GM23338 (cell line): ENCODE results near the gene MAD2L2. TPM values are rescaled to one million over a fixed set of nuclear protein-coding genes. Genes with fewer than 3 reads are reported as not detected.

Experiments
- ATAC-seq: fragments of 200-7000 bp; cut with Tn5 transposase; 3 replicates; pipeline ENCODE4 v1.9.1; 2020
- DNase-seq: peaks from one replicate; pipeline ENCODE4 v3.0.0-alpha.2; 2015; ENCODE audit warnings: low spot score
- H2AFZ ChIP-seq: fragments of 200-600 bp; sonication (generic); 2 replicates; pipeline ENCODE4 v1.8.0; 2016; ENCODE audit warnings: antibody characterized with exemption, mild to moderate bottlenecking, moderate library complexity
- H3F3A ChIP-seq: fragments of 200-600 bp; sonication (generic); replicated peaks from 2 replicates; pipeline ENCODE4 v1.8.0; 2017; ENCODE audit warnings: antibody characterized with exemption, mixed run types, low read depth
- H3K27ac ChIP-seq: fragments of 200-600 bp; sonication (generic); 2 replicates; pipeline ENCODE4 v1.6.1; 2016; ENCODE audit warnings: low read depth
- H3K27me3 ChIP-seq: fragments of 200-600 bp; sonication (generic); 2 replicates; pipeline ENCODE4 v1.8.0; 2016; ENCODE audit warnings: mild to moderate bottlenecking, mixed run types, moderate library complexity; ENCODE audit not compliant: insufficient read depth
- H3K36me3 ChIP-seq: fragments of 200-600 bp; sonication (generic); 2 replicates; pipeline ENCODE4 v1.8.0; 2016; ENCODE audit warnings: mild to moderate bottlenecking; ENCODE audit not compliant: insufficient read depth
- H3K4me1 ChIP-seq: fragments of 200-600 bp; sonication (generic); 2 replicates; pipeline ENCODE4 v1.8.0; 2016; ENCODE audit warnings: mild to moderate bottlenecking, moderate library complexity; ENCODE audit not compliant: insufficient read depth
- H3K4me2 ChIP-seq: fragments of 200-600 bp; sonication (generic); 2 replicates; pipeline ENCODE4 v1.7.1; 2017; ENCODE audit warnings: mixed run types
- H3K4me3 ChIP-seq: fragments of 200-600 bp; sonication (generic); 2 replicates; pipeline ENCODE4 v1.6.1; 2016; ENCODE audit warnings: mixed run types
- H3K79me2 ChIP-seq: fragments of 200-600 bp; sonication (generic); replicated peaks from 2 replicates; pipeline ENCODE4 v1.8.0; 2017; ENCODE audit warnings: mild to moderate bottlenecking; ENCODE audit not compliant: insufficient read depth
- H3K9me2 ChIP-seq: fragments of 200-600 bp; sonication (generic); 2 replicates; pipeline ENCODE4 v1.8.0; 2017; ENCODE audit not compliant: insufficient read depth
- H4K20me1 ChIP-seq: fragments of 200-600 bp; sonication (generic); replicated peaks from 2 replicates; pipeline ENCODE4 v1.8.0; 2017; ENCODE audit warnings: mild to moderate bottlenecking; ENCODE audit not compliant: insufficient read depth
- H3K27ac Mint-ChIP-seq: 2 replicates; pipeline ENCODE4 v1.8.0; 2020; ENCODE audit warnings: inconsistent platforms, mild to moderate bottlenecking, moderate library complexity, mixed read lengths
- H3K27me3 Mint-ChIP-seq: 3 replicates; pipeline ENCODE4 v1.8.0; 2022; ENCODE audit warnings: low read depth, mild to moderate bottlenecking, moderate library complexity, mixed read lengths, inconsistent platforms; ENCODE audit not compliant: insufficient read depth, poor library complexity
- H3K36me3 Mint-ChIP-seq: 3 replicates; pipeline ENCODE4 v1.8.0; 2021; ENCODE audit warnings: low read depth, mild to moderate bottlenecking, inconsistent platforms, moderate library complexity, mixed read lengths
- H3K4me1 Mint-ChIP-seq: 3 replicates; pipeline ENCODE4 v1.8.0; 2020; ENCODE audit warnings: mild to moderate bottlenecking, inconsistent platforms, mixed read lengths
- H3K4me3 Mint-ChIP-seq: 3 replicates; pipeline ENCODE4 v1.8.0; 2021; ENCODE audit warnings: moderate library complexity, mild to moderate bottlenecking, inconsistent platforms, mixed read lengths
- H3K9me3 Mint-ChIP-seq: 3 replicates; pipeline ENCODE4 v1.8.0; 2020; ENCODE audit warnings: moderate library complexity, mild to moderate bottlenecking, inconsistent platforms, mixed read lengths
- CREB1 ChIP-seq: fragments of 250-450 bp; sonication (Bioruptor Pico); IDR thresholded peaks from 2 replicates; pipeline ENCODE4 v1.5.0; 2020; ENCODE audit warnings: low read depth, mild to moderate bottlenecking, moderate library complexity
- ETS1 ChIP-seq: IDR thresholded peaks from 2 replicates; pipeline ENCODE4 v1.6.1; 2016; ENCODE audit warnings: antibody characterized with exemption
- EZH2 ChIP-seq: fragments of 200-600 bp; sonication (generic); IDR thresholded peaks from one replicate; pipeline ENCODE4 v1.8.0; 2017; ENCODE audit warnings: antibody characterized with exemption, mild to moderate bottlenecking, low read depth; ENCODE audit not compliant: unreplicated experiment
- EZH2phosphoT487 ChIP-seq: fragments of 200-600 bp; sonication (generic); IDR thresholded peaks from one replicate; pipeline ENCODE4 v1.8.1; 2018; ENCODE audit warnings: antibody characterized with exemption; ENCODE audit not compliant: unreplicated experiment
- JUNB ChIP-seq: IDR thresholded peaks from one replicate; pipeline ENCODE4 v1.6.1; 2016; ENCODE audit warnings: antibody characterized with exemption; ENCODE audit not compliant: unreplicated experiment
- NANOG ChIP-seq: IDR thresholded peaks from 2 replicates; pipeline ENCODE4 v1.6.1; 2016; ENCODE audit warnings: antibody characterized with exemption, borderline replicate concordance
- POLR2AphosphoS5 ChIP-seq: IDR thresholded peaks from 2 replicates; pipeline ENCODE4 v1.6.1; 2016; ENCODE audit warnings: antibody characterized with exemption, low read depth
- STAT1 ChIP-seq: IDR thresholded peaks from one replicate; pipeline ENCODE4 v1.6.1; 2016; ENCODE audit warnings: antibody characterized with exemption; ENCODE audit not compliant: unreplicated experiment
- ZNF114 ChIP-seq: fragments of 250-450 bp; sonication (Bioruptor Pico); IDR thresholded peaks from 2 replicates; pipeline ENCODE4 v1.5.0; 2020; ENCODE audit warnings: mild to moderate bottlenecking, moderate library complexity
- polyA plus RNA-seq: library from polyadenylated mRNA; unstranded; fragments of >200 nt; fragmentation: Nextera tagmentation; extraction: Ambion mirVana; gene quantifications from 2 replicates; pipeline ENCODE4 v1.2.1, GENCODE V29; 2016
- total RNA-seq: library from RNA; depleted of rRNA; stranded (reverse); fragments of >200 nt; shearing (Covaris generic); gene quantifications from 2 replicates; pipeline ENCODE4 v1.2.3, GENCODE V29; 2014

MAD2L2 gene
- total and polyA plus RNA-seq, 2 experiments from 2014 or later, result 498 to 552 TPM

- H3K4me3 ChIP-seq, result 0 out of 2 replicates have a peak overlapping the region, but pooled peaks have one; percentile 31
- no peak overlapping the region for H2AFZ ChIP-seq
- Mint-ChIP-seq H3K27me3 (peaks cover 12% of the 10 kb centered on the region), H3K36me3 (no peaks in the 10 kb centered on the region), H3K4me1 (peaks cover 51% of the 10 kb centered on the region), H3K4me3 (no peak overlapping the region), H3K9me3 (no peaks in the 10 kb centered on the region), H3K27ac (no peak overlapping the region)
- peaks cover 17% of the 10 kb centered on the region for H3F3A ChIP-seq
- no peaks in the 10 kb centered on the region for H3K27me3 ChIP-seq
- H3K27ac ChIP-seq, result peak overlapping the region; percentile 60; the same call in 1 of the 2 replicates
- no peaks in the 10 kb centered on the region; the same call in 1 of the 2 replicates for H3K36me3 ChIP-seq
- H3K79me2 ChIP-seq, result peaks cover 37% of the 10 kb centered on the region
- no peaks in the 10 kb centered on the region for H4K20me1 ChIP-seq
- H3K9me2 ChIP-seq, result no peaks in the 10 kb centered on the region
- TF ChIP-seq ZNF114 (no peak), CREB1 (CRISPR knock-in tag) (no peak), POLR2AphosphoS5 (no peak), JUNB (no peak), EZH2 (no peak), EZH2phosphoT487 (no peak)
- ATAC-seq (peak; percentile 7; the same call in 2 of the 3 replicates), DNase-seq (no peak)
- peaks cover 46% of the 10 kb centered on the region for H3K4me1 ChIP-seq
- peak overlapping the region; percentile 73; the same call in 1 of the 2 replicates for H3K4me2 ChIP-seq
Measured at GRCh38 chr1:11701551-11701961, 20.6 kb upstream of the MAD2L2 start.

- peaks cover 14% of the 10 kb centered on the region for H3K27me3 Mint-ChIP-seq
- peak overlapping the region; percentile 60; the same call in 1 of the 2 replicates for H3K27ac ChIP-seq
- peaks cover 40% of the 10 kb centered on the region for H3K79me2 ChIP-seq
Measured at GRCh38 chr1:11700601-11701467, 19.9 kb upstream of the MAD2L2 start.

GRCh38 chr1:11697893-11698210, 16.9 kb upstream of the MAD2L2 start:
- DNase-seq, result no peak
- Histone ChIP-seq H2AFZ (no peak overlapping the region), H3K4me1 (peaks cover 39% of the 10 kb centered on the region), H3K79me2 (peaks cover 57% of the 10 kb centered on the region), H3K9me2 (no peaks in the 10 kb centered on the region), H4K20me1 (no peaks in the 10 kb centered on the region; the same call in 1 of the 2 replicates), H3F3A (peaks cover 19% of the 10 kb centered on the region), H3K36me3 (no peaks in the 10 kb centered on the region; the same call in 1 of the 2 replicates), H3K27me3 (no peaks in the 10 kb centered on the region), H3K4me3 (no peak overlapping the region), H3K27ac (no peak overlapping the region), H3K4me2 (no peak overlapping the region)
- Mint-ChIP-seq H3K27ac (no peak overlapping the region), H3K27me3 (peaks cover 12% of the 10 kb centered on the region), H3K4me1 (peaks cover 42% of the 10 kb centered on the region), H3K36me3 (no peaks in the 10 kb centered on the region; the same call in 2 of the 3 replicates), H3K9me3 (no peaks in the 10 kb centered on the region), H3K4me3 (no peak overlapping the region)
- ATAC-seq, result no peak
- TF ChIP-seq NANOG (no peak), EZH2phosphoT487 (no peak), STAT1 (no peak), ETS1 (no peak), CREB1 (CRISPR knock-in tag) (no peak), EZH2 (no peak), JUNB (no peak)

More at GRCh38 chr1:11700601-11701467, 19.9 kb upstream of the MAD2L2 start:
- 0 out of 2 replicates have a peak, but pooled peaks have one; percentile 20 for TF ChIP-seq POLR2AphosphoS5
- no peak for TF ChIP-seq STAT1
- peaks cover 47% of the 10 kb centered on the region for H3K4me1 ChIP-seq
- no peaks in the 10 kb centered on the region for H3K9me2 ChIP-seq
- no peaks in the 10 kb centered on the region; the same call in 1 of the 2 replicates for H3K36me3 ChIP-seq
- Mint-ChIP-seq H3K4me3 (no peak overlapping the region), H3K36me3 (no peaks in the 10 kb centered on the region), H3K4me1 (peaks cover 47% of the 10 kb centered on the region), H3K9me3 (no peaks in the 10 kb centered on the region), H3K27ac (no peak overlapping the region)
- 0 out of 2 replicates have a peak overlapping the region, but pooled peaks have one; percentile 31 for H3K4me3 ChIP-seq
- no peak; the same call in 2 of the 3 replicates for ATAC-seq
- H4K20me1 ChIP-seq, result no peaks in the 10 kb centered on the region
- peak; percentile 63 for DNase-seq
- H3F3A ChIP-seq, result peaks cover 17% of the 10 kb centered on the region
- no peak overlapping the region for H2AFZ ChIP-seq
- H3K27me3 ChIP-seq, result no peaks in the 10 kb centered on the region
- peak overlapping the region; percentile 73 for H3K4me2 ChIP-seq
